ENCODE results near the gene TAF1A.

TAF1A gene

DNA sequence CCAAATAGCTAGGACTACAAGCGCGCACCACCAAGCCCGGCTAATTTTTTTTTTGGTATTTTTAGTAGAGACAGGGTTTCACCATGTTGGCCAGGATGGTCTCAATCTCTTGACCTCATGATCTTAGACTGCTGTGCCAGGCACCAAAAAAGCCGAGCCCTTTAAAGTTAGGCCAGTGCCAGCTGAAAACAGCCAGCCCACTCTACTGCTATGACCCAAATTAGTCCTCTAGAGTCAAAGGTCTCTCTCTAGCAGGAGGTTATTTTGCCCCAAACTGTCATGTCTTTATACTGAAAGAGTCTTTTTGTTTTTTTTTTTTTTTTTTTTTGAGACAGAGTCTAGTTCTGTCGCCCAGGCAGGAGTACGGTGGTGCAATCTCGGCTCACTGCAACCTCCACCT lies 32.2 kb downstream of the TAF1A start:
- TF ChIP-seq, protein P1, sequence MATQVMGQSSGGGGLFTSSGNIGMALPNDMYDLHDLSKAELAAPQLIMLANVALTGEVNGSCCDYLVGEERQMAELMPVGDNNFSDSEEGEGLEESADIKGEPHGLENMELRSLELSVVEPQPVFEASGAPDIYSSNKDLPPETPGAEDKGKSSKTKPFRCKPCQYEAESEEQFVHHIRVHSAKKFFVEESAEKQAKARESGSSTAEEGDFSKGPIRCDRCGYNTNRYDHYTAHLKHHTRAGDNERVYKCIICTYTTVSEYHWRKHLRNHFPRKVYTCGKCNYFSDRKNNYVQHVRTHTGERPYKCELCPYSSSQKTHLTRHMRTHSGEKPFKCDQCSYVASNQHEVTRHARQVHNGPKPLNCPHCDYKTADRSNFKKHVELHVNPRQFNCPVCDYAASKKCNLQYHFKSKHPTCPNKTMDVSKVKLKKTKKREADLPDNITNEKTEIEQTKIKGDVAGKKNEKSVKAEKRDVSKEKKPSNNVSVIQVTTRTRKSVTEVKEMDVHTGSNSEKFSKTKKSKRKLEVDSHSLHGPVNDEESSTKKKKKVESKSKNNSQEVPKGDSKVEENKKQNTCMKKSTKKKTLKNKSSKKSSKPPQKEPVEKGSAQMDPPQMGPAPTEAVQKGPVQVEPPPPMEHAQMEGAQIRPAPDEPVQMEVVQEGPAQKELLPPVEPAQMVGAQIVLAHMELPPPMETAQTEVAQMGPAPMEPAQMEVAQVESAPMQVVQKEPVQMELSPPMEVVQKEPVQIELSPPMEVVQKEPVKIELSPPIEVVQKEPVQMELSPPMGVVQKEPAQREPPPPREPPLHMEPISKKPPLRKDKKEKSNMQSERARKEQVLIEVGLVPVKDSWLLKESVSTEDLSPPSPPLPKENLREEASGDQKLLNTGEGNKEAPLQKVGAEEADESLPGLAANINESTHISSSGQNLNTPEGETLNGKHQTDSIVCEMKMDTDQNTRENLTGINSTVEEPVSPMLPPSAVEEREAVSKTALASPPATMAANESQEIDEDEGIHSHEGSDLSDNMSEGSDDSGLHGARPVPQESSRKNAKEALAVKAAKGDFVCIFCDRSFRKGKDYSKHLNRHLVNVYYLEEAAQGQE (IDR thresholded peaks at IDR 0.05; ENCODE audit: insufficient read depth in 1 of 2, low read depth in 2 of 2, low read length in 2 of 2), result no peak
- TF ChIP-seq SIN3A (IDR thresholded peaks at IDR 0.05; ENCODE audit: borderline replicate concordance, insufficient read depth, low read length), result no peak
- no peak for TF ChIP-seq FOXP2 (optimal IDR thresholded peaks at IDR 0.05; ENCODE audit: borderline replicate concordance, extremely low read depth, extremely low read length, insufficient read depth)
- TF ChIP-seq TAF1 (IDR thresholded peaks at IDR 0.05; ENCODE audit: borderline replicate concordance, insufficient read depth, low read length), result no peak
- TF ChIP-seq POLR2AphosphoS5 (IDR thresholded peaks at IDR 0.05; ENCODE audit: low read depth, low read length), result no peak

DNA sequence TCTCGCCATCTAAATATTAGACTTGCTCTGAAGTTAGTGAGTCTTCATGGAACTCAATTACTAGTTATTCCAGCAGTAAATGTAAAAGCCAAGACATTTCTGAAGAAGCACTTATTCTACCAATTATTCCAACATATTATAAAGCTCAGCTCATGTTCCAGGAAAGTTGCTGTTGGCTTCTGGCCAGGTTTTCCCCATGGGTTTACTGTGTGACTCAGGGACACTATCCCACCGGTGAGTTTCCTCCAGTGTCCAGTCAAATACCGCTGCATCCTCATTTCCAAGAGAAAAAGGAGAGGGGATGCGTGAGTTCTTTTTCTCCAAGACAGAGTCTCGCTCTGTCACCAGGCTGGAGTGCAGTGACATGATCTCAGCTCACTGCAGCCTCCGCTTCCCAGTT lies 32.6 kb downstream of the TAF1A start:
- TF ChIP-seq FOXP2 (optimal IDR thresholded peaks at IDR 0.05; ENCODE audit: borderline replicate concordance, extremely low read depth, extremely low read length, insufficient read depth) (no peak), POLR2AphosphoS5 (IDR thresholded peaks at IDR 0.05; ENCODE audit: low read depth, low read length) (no peak), SIN3A (IDR thresholded peaks at IDR 0.05; ENCODE audit: borderline replicate concordance, insufficient read depth, low read length) (no peak), TAF1 (IDR thresholded peaks at IDR 0.05; ENCODE audit: borderline replicate concordance, insufficient read depth, low read length) (no peak)
- TF ChIP-seq, protein P1 (IDR thresholded peaks at IDR 0.05; ENCODE audit: insufficient read depth in 1 of 2, low read depth in 2 of 2, low read length in 2 of 2), result no peak

DNA sequence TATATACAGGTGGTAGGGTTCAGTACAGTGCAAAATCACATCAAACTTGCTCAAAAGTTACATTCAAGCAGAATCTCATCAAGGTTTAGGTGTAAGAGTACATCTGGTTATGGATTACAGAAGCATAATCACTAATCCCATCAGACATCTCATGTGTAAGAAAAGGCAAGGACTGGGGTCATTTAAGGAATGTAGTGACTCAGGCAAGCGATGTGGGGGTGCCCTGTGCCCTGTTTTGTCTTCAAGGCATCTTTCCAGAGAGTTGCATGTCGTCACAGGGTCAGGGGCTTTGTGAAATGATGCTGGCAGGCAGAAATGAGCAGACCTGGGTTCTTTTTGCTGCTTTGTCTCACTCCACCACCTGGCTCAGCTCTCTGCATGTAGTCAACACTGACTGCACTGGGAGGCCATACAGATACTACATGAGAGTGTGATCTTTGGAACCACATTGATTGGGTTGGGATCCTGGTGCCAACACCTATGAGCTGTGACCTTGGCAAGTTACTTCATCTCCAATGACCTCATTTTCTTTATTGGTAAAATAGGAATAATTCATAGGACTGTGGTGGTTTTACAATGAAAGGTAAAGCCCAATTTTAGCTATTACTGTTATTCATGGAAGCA lies 33.6 kb downstream of the TAF1A start:
- TF ChIP-seq TAF1 (IDR thresholded peaks at IDR 0.05; ENCODE audit: borderline replicate concordance, insufficient read depth, low read length) (no peak), SIN3A (IDR thresholded peaks at IDR 0.05; ENCODE audit: borderline replicate concordance, insufficient read depth, low read length) (no peak), POLR2AphosphoS5 (IDR thresholded peaks at IDR 0.05; ENCODE audit: low read depth, low read length) (no peak), FOXP2 (optimal IDR thresholded peaks at IDR 0.05; ENCODE audit: borderline replicate concordance, extremely low read depth, extremely low read length, insufficient read depth) (no peak)
- TF ChIP-seq, protein P1 (IDR thresholded peaks at IDR 0.05; ENCODE audit: insufficient read depth in 1 of 2, low read depth in 2 of 2, low read length in 2 of 2), result no peak

DNA sequence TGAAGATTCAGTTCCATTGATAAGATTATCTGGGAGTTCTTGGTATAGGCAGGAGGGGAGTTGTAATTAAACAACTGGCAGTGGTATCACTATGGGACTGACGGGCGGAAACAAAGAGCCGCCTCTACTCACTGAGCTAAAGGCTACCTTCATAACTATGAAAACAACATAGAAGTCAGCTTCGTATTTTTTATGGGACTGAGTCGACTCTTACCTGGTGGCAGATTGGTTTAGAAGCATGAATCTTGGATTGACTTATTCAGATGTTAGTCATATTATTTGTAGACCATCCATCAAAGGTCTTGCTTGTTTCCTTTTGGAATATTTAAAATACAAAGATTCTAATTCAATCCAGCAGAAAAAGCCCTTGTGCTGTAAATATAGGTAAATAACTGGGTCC lies 35.6 kb downstream of the TAF1A start:
- TF ChIP-seq POLR2AphosphoS5 (IDR thresholded peaks at IDR 0.05; ENCODE audit: low read depth, low read length), result no peak
- no peak for TF ChIP-seq SIN3A (IDR thresholded peaks at IDR 0.05; ENCODE audit: borderline replicate concordance, insufficient read depth, low read length)
- no peak for TF ChIP-seq FOXP2 (optimal IDR thresholded peaks at IDR 0.05; ENCODE audit: borderline replicate concordance, extremely low read depth, extremely low read length, insufficient read depth)
- TF ChIP-seq, protein P1 (IDR thresholded peaks at IDR 0.05; ENCODE audit: insufficient read depth in 1 of 2, low read depth in 2 of 2, low read length in 2 of 2), result no peak
- no peak for TF ChIP-seq TAF1 (IDR thresholded peaks at IDR 0.05; ENCODE audit: borderline replicate concordance, insufficient read depth, low read length)

All from PFSK-1 (cell line).